Measurements from ENCODE around the gene PRKCD.

Gene PRKCD

GRCh38 chr3:53223025-53223424 lies 62.0 kb downstream of the PRKCD start:
- TF ChIP-seq CTCF (IDR thresholded peaks at IDR 0.05), result no peak
- H3K27ac ChIP-seq, result 0 out of 2 replicates have a peak overlapping the region, but pooled peaks have one; percentile 23

GRCh38 chr3:53223541-53223966 lies 62.5 kb downstream of the PRKCD start:
- 0 out of 2 replicates have a peak overlapping the region, but pooled peaks have one; percentile 23 for H3K27ac ChIP-seq
- no peak for TF ChIP-seq ZFX (IDR thresholded peaks at IDR 0.05; ENCODE audit: borderline replicate concordance)
- no peak for TF ChIP-seq CTCF (IDR thresholded peaks at IDR 0.05)

GRCh38 chr3:53224026-53224425 lies 63.0 kb downstream of the PRKCD start:
- TF ChIP-seq ZFX (IDR thresholded peaks at IDR 0.05; ENCODE audit: borderline replicate concordance) (no peak), CTCF (IDR thresholded peaks at IDR 0.05) (no peak)
- 0 out of 2 replicates have a peak overlapping the region, but pooled peaks have one; percentile 23 for H3K27ac ChIP-seq

- TF ChIP-seq CTCF (IDR thresholded peaks at IDR 0.05) (no peak), ZFX (IDR thresholded peaks at IDR 0.05; ENCODE audit: borderline replicate concordance) (no peak)
- 0 out of 2 replicates have a peak overlapping the region, but pooled peaks have one; percentile 23 for H3K27ac ChIP-seq
Measured at GRCh38 chr3:53224536-53224935, 63.5 kb downstream of the PRKCD start.

GRCh38 chr3:53225181-53225580 lies 64.2 kb downstream of the PRKCD start:
- no peak overlapping the region for H3K27ac ChIP-seq
- TF ChIP-seq ZFX (IDR thresholded peaks at IDR 0.05; ENCODE audit: borderline replicate concordance), result no peak
- TF ChIP-seq CTCF (IDR thresholded peaks at IDR 0.05), result no peak

GRCh38 chr3:53225651-53226050 lies 64.6 kb downstream of the PRKCD start:
- no peak overlapping the region for H3K27ac ChIP-seq
- no peak for TF ChIP-seq CTCF (IDR thresholded peaks at IDR 0.05)
- TF ChIP-seq ZFX (IDR thresholded peaks at IDR 0.05; ENCODE audit: borderline replicate concordance), result no peak

- no peak for TF ChIP-seq ZFX (IDR thresholded peaks at IDR 0.05; ENCODE audit: borderline replicate concordance)
- no peak for TF ChIP-seq CTCF (IDR thresholded peaks at IDR 0.05)
- H3K27ac ChIP-seq, result no peak overlapping the region
Measured at GRCh38 chr3:53226142-53226840, 65.3 kb downstream of the PRKCD start.
